Endothelial cell of umbilical vein (primary cell): ENCODE data around the gene CNTNAP2. TPM values are rescaled to one million over a fixed set of nuclear protein-coding genes. Genes with fewer than 3 reads are reported as not detected.

Source experiments
- BruUV-seq: library from RNA; stranded (reverse); fragments of 400-500 nt; replicated peaks from 2 replicates; lab custom pipeline; 2021; lab: Mats Ljungman, UMichigan
- CTCF ChIA-PET: fragments of 300-600, 350-600 bp; sonication (Branson Sonifier 250); formaldehyde crosslinking; loops from one replicate; lab custom pipeline; 2021; ENCODE audit warnings: antibody characterized with exemption, inconsistent platforms; lab: Charles Lee
- POLR2A ChIA-PET: fragments of 300-600, 350-600 bp; sonication (Branson Sonifier 250); formaldehyde crosslinking; loops from one replicate; lab custom pipeline; 2021; ENCODE audit warnings: antibody characterized with exemption, inconsistent platforms; lab: Charles Lee
- DNase-seq: peaks from one replicate; pipeline ENCODE4 v3.0.0-alpha.2; 2011; ENCODE audit warnings: low read depth, low spot score
- FAIRE-seq: peaks from 2 replicates; lab custom pipeline; 2011; peaks lifted over from hg19 to GRCh38; lab: Jason Lieb, UNC
- H2AFZ ChIP-seq: 2 replicates; pipeline ENCODE4 v1.6.0; 2012; ENCODE audit warnings: low read depth, low read length, control low read depth, inconsistent platforms
- H3K27ac ChIP-seq: 2 replicates; pipeline ENCODE4 v1.5.1; 2011; ENCODE audit warnings: low read depth, mild to moderate bottlenecking, control low read depth, low read length, moderate library complexity; ENCODE audit not compliant: insufficient read depth
- H3K27me3 ChIP-seq, 2 experiments: 2 replicates each; pipeline versions ENCODE4 v1.6.0 to v1.6.1; 2011; ENCODE audit warnings: low read length in 2 of 2, mixed read lengths in 1 of 2; ENCODE audit not compliant: control insufficient read depth in 2 of 2, insufficient read depth in 2 of 2
- H3K36me3 ChIP-seq, 2 experiments: 2 replicates in 1 of 2; 3 replicates in 1 of 2; pipeline ENCODE4 v1.5.1; 2011; ENCODE audit warnings: low read length in 2 of 2, mild to moderate bottlenecking in 1 of 2, moderate library complexity in 1 of 2; ENCODE audit not compliant: control insufficient read depth in 2 of 2, insufficient read depth in 2 of 2; ENCODE audit errors: extremely low read depth in 1 of 2
- H3K4me1 ChIP-seq: 3 replicates; pipeline ENCODE4 v1.5.1; 2011; ENCODE audit warnings: mild to moderate bottlenecking, low read length; ENCODE audit not compliant: control insufficient read depth, insufficient read depth; ENCODE audit errors: extremely low read depth
- H3K4me2 ChIP-seq: 2 replicates; pipeline ENCODE4 v1.6.1; 2011; ENCODE audit warnings: low read length, control low read depth, mixed read lengths; ENCODE audit not compliant: insufficient read depth
- H3K4me3 ChIP-seq, 3 experiments: fragments of 200-600 bp in 1 of 3; sonication (generic), shearing (Covaris generic) in 1 of 3; replicated peaks in 1 of 3; 2 replicates each; pipeline ENCODE4 v1.5.1; 2011 to 2016; ENCODE audit warnings: control low read depth in 3 of 3, low read length in 3 of 3, mild to moderate bottlenecking in 2 of 3, inconsistent platforms in 1 of 3, low read depth in 1 of 3, moderate library complexity in 1 of 3; ENCODE audit not compliant: insufficient read depth in 1 of 3
- H3K79me2 ChIP-seq: 2 replicates; pipeline ENCODE4 v1.6.0; 2012; ENCODE audit warnings: low read length, inconsistent platforms; ENCODE audit not compliant: control insufficient read depth, insufficient read depth
- H3K9ac ChIP-seq: replicated peaks from 2 replicates; pipeline ENCODE3; 2011; ENCODE audit warnings: low read length, control low read depth; ENCODE audit not compliant: insufficient read depth; ENCODE audit errors: extremely low read depth
- H3K9me1 ChIP-seq: replicated peaks from 3 replicates; pipeline ENCODE4 v1.6.0; 2011; ENCODE audit warnings: mild to moderate bottlenecking, low read length; ENCODE audit not compliant: control insufficient read depth, insufficient read depth; ENCODE audit errors: extremely low read depth
- H3K9me3 ChIP-seq: replicated peaks from 2 replicates; pipeline ENCODE4 v1.5.1; 2012; ENCODE audit warnings: low read length, inconsistent platforms; ENCODE audit not compliant: control insufficient read depth, insufficient read depth
- H4K20me1 ChIP-seq: replicated peaks from 2 replicates; pipeline ENCODE3; 2011; ENCODE audit warnings: mild to moderate bottlenecking, low read length; ENCODE audit not compliant: control insufficient read depth, insufficient read depth; ENCODE audit errors: extremely low read depth
- CTCF ChIP-seq, 2 donors: IDR thresholded peaks; 1 replicate in 1 of 2; 2 replicates in 1 of 2; pipeline ENCODE4 v1.5.1; 2011; ENCODE audit warnings: low read length in 2 of 2, mild to moderate bottlenecking in 2 of 2, moderate library complexity in 2 of 2, control low read depth in 1 of 2, inconsistent platforms in 1 of 2, low read depth in 1 of 2; ENCODE audit not compliant: insufficient read depth in 1 of 2; ENCODE audit errors: extremely low read depth in 1 of 2
- EZH2 ChIP-seq: IDR thresholded peaks from 2 replicates; pipeline ENCODE4 v1.6.1; 2012; ENCODE audit warnings: borderline replicate concordance, low read depth, mild to moderate bottlenecking, moderate library complexity, low read length, inconsistent platforms; ENCODE audit not compliant: severe bottlenecking
- FOS ChIP-seq: IDR thresholded peaks from 2 replicates; pipeline ENCODE4 v1.6.1; 2011; ENCODE audit warnings: mild to moderate bottlenecking, low read length, moderate library complexity, borderline replicate concordance; ENCODE audit not compliant: insufficient read depth
- GATA2 ChIP-seq: IDR thresholded peaks from 2 replicates; pipeline ENCODE4 v1.7.0; 2011; ENCODE audit warnings: low read depth, mild to moderate bottlenecking, moderate library complexity, mixed read lengths, low read length; ENCODE audit not compliant: insufficient read length, insufficient read depth
- JUN ChIP-seq: IDR thresholded peaks from 2 replicates; pipeline ENCODE4 v1.6.1; 2011; ENCODE audit warnings: borderline replicate concordance, low read depth; ENCODE audit not compliant: insufficient read length, insufficient read depth
- MAX ChIP-seq: IDR thresholded peaks from 2 replicates; pipeline ENCODE4 v1.6.1; 2011; ENCODE audit not compliant: insufficient read depth, insufficient read length
- MYC ChIP-seq: IDR thresholded peaks from one replicate; pipeline ENCODE4 v1.6.1; 2011; ENCODE audit warnings: mild to moderate bottlenecking, low read depth, low read length
- POLR2A ChIP-seq: IDR thresholded peaks from 2 replicates; pipeline ENCODE4 v1.6.1; 2012; ENCODE audit warnings: low read depth, mild to moderate bottlenecking, control low read depth, low read length
- POLR2AphosphoS5 ChIP-seq: IDR thresholded peaks from 2 replicates; pipeline ENCODE4 v1.6.1; 2012; ENCODE audit warnings: low read depth, mild to moderate bottlenecking, control low read depth, low read length, moderate library complexity; ENCODE audit not compliant: insufficient read depth
- dilution Hi-C: fragments of 300-500 bp; cut with MboI; formaldehyde crosslinking; loops from one replicate; pipeline ENCODE4 v1.15.0; 2019; ENCODE audit warnings: low sequenced_read_pairs; ENCODE audit not compliant: extremely low pct_ligation_motif_present
- intact Hi-C: fragments of 100-400 bp; cut with micrococcal nuclease; formaldehyde crosslinking; loops from one replicate; pipeline ENCODE4 v1.10.0; 2022
- polyA plus RNA-seq, 4 experiments: library from polyadenylated mRNA; depleted of rRNA in 3 of 4; stranded (reverse) in 3 of 4; unstranded in 1 of 4; fragments of >200 nt; gene quantifications; 2 replicates each; pipeline versions ENCODE4 v1.2.1 to v1.2.3, GENCODE V29; 2011 to 2012; ENCODE audit warnings: missing spikeins in 1 of 4
- total RNA-seq: library from RNA; stranded (reverse); gene quantifications from 2 replicates; pipeline ENCODE4 v1.2.3, GENCODE V29; 2021

Gene CNTNAP2
- total and polyA plus RNA-seq, 2 donors (not counting 3 experiments of a cell fraction or from before 2014, with no cell fraction given) = not detected

- CTCF ChIA-PET = no interaction called here
- H3K79me2 ChIP-seq = no peaks in the 10 kb centered on the region
- no peak overlapping the region for H3K4me3 ChIP-seq
- intact Hi-C loops (no loop called here), dilution Hi-C loops (no loop called here)
- FAIRE-seq = no peak
- H3K27me3 ChIP-seq = no peaks in the 10 kb centered on the region
- H3K4me1 ChIP-seq = no peaks in the 10 kb centered on the region
- H3K9me1 ChIP-seq = no peaks in the 10 kb centered on the region
- no peak overlapping the region for H3K9ac ChIP-seq
- H3K9me3 ChIP-seq = peaks cover 2% of the 10 kb centered on the region
- POLR2A ChIA-PET = no interaction called here
- H2AFZ ChIP-seq = no peak overlapping the region
- BruUV-seq = no TSS peak
- no peaks in the 10 kb centered on the region for H3K36me3 ChIP-seq
- no peak overlapping the region for H3K4me2 ChIP-seq
- DNase-seq = no peak
- no peak overlapping the region for H3K27ac ChIP-seq
- H4K20me1 ChIP-seq = no peaks in the 10 kb centered on the region
- TF ChIP-seq MAX = no peak
- no peak for TF ChIP-seq POLR2AphosphoS5
- no peak for TF ChIP-seq FOS
- TF ChIP-seq CTCF (IDR thresholded peaks at IDR 0.05; ENCODE audit: extremely low read depth in 1 of 2, insufficient read depth in 1 of 2, low read depth in 1 of 2, low read length in 2 of 2) = no peak
- TF ChIP-seq EZH2 = no peak
- no peak for TF ChIP-seq GATA2
- no peak for TF ChIP-seq POLR2A
- TF ChIP-seq JUN = no peak
- TF ChIP-seq MYC = no peak
Measured at GRCh38 chr7:148232784-148233183, 2116.2 kb downstream of the CNTNAP2 start.
